SU-DHL-6 (cell line): ENCODE results near the gene CARMIL1.

Experiments
- EZH2phosphoT487 ChIP-seq: fragments of 200-600 bp; sonication (generic), shearing (Covaris generic); conservative IDR thresholded peaks from 2 replicates; pipeline ENCODE4 v1.6.1; 2018; ENCODE audit warnings: mild to moderate bottlenecking, antibody characterized with exemption, low read length, moderate library complexity, mixed read lengths
- TF ChIP-seq, protein P1 (sequence below): fragments of 200-600 bp; sonication (generic); IDR thresholded peaks from one replicate; pipeline ENCODE4 v1.5.1; 2017; ENCODE audit warnings: antibody characterized with exemption, mild to moderate bottlenecking, low read length, moderate library complexity; ENCODE audit not compliant: insufficient read depth, poor library complexity, severe bottlenecking

DNA sequence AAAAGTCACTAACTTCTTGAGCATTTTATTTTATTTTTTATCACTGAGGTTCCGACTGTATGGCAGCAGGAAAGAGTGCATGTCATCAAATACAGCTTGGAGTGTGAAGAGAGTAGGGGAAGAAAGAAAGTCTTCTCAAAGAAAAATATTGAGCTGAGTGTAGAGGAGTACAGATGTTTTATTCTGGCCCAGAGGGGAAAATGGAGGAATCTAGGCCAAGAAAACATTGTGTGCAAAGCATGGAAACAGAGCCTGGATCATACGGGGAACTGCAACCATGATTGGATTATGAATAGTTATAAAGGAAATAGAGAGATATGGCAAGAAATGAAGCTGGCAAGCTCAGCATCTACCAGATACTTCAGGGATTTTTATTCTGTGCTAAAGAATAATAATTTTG is 268.6 kb downstream of the CARMIL1 start:
- TF ChIP-seq, protein P1, sequence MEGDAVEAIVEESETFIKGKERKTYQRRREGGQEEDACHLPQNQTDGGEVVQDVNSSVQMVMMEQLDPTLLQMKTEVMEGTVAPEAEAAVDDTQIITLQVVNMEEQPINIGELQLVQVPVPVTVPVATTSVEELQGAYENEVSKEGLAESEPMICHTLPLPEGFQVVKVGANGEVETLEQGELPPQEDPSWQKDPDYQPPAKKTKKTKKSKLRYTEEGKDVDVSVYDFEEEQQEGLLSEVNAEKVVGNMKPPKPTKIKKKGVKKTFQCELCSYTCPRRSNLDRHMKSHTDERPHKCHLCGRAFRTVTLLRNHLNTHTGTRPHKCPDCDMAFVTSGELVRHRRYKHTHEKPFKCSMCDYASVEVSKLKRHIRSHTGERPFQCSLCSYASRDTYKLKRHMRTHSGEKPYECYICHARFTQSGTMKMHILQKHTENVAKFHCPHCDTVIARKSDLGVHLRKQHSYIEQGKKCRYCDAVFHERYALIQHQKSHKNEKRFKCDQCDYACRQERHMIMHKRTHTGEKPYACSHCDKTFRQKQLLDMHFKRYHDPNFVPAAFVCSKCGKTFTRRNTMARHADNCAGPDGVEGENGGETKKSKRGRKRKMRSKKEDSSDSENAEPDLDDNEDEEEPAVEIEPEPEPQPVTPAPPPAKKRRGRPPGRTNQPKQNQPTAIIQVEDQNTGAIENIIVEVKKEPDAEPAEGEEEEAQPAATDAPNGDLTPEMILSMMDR, result no peak
- no peak for TF ChIP-seq EZH2phosphoT487
